Activated B cell treated with CpG ODN at 0.5 μM for 24 hours (primary cell): ENCODE measurements around the gene SUCO. TPM values are rescaled to one million over a fixed set of nuclear protein-coding genes. Genes with fewer than 3 reads are reported as not detected.
"Not testable (repeated sequence)": the region's sequence is repeated elsewhere in the genome, so short reads cannot be mapped to it uniquely, and the experiment has no call there.

Source experiments
- ATAC-seq: fragments of 200-7000 bp; cut with Tn5 transposase; one replicate; pipeline ENCODE4 v1.10.0; 2021; ENCODE audit warnings: low read depth, mild to moderate bottlenecking, moderate library complexity
- CTCF ChIA-PET: fragments of 350-600 bp; sonication (Branson Sonifier 250); formaldehyde crosslinking; loops from one replicate; lab custom pipeline; 2021; ENCODE audit warnings: antibody characterized with exemption; lab: Charles Lee
- POLR2A ChIA-PET: fragments of 350-600 bp; sonication (Branson Sonifier 250); formaldehyde crosslinking; loops from one replicate; lab custom pipeline; 2021; ENCODE audit warnings: antibody characterized with exemption; lab: Charles Lee
- DNase-seq: peaks from one replicate; pipeline ENCODE4 v3.0.0; 2022
- H3K27ac Mint-ChIP-seq: one replicate; pipeline ENCODE4 v1.8.0; 2020; ENCODE audit warnings: mixed read lengths
- H3K27me3 Mint-ChIP-seq: one replicate; pipeline ENCODE4 v1.8.0; 2021; ENCODE audit warnings: mixed read lengths
- H3K36me3 Mint-ChIP-seq: one replicate; pipeline ENCODE4 v1.8.0; 2021; ENCODE audit warnings: low read depth, mixed read lengths
- H3K4me1 Mint-ChIP-seq: one replicate; pipeline ENCODE4 v1.8.0; 2021; ENCODE audit warnings: mixed read lengths
- H3K4me3 Mint-ChIP-seq: one replicate; pipeline ENCODE4 v1.8.0; 2020; ENCODE audit warnings: mild to moderate bottlenecking, mixed read lengths
- H3K9me3 Mint-ChIP-seq: one replicate; pipeline ENCODE4 v1.8.0; 2020; ENCODE audit warnings: mixed read lengths
- CTCF ChIP-seq: fragments of 200-600 bp; IDR thresholded peaks from one replicate; pipeline ENCODE4 v1.8.0; 2022; ENCODE audit warnings: antibody characterized with exemption, mild to moderate bottlenecking
- intact Hi-C: fragments of 100-400 bp; cut with micrococcal nuclease; formaldehyde crosslinking; loops from one replicate; pipeline ENCODE4 v1.15.1; 2024
- total RNA-seq: library from RNA; stranded (reverse); gene quantifications from 2 replicates; pipeline ENCODE4 v1.2.3, GENCODE V29; 2022

SUCO gene
- total RNA-seq, 1 donor from 2014 or later: 47.1 TPM

GRCh38 chr1:172487550-172487949, 45.4 kb upstream of the SUCO start:
- H3K4me1 Mint-ChIP-seq: no peaks in the 10 kb centered on the region
- no peak for ATAC-seq
- H3K27ac Mint-ChIP-seq: no peak overlapping the region
- no peaks in the 10 kb centered on the region for H3K36me3 Mint-ChIP-seq
- POLR2A ChIA-PET: no interaction called here
- no peak overlapping the region for H3K4me3 Mint-ChIP-seq
- CTCF ChIA-PET: no interaction called here
- H3K9me3 Mint-ChIP-seq: no peaks in the 10 kb centered on the region
- intact Hi-C loops: no loop called here
- peaks cover 31% of the 10 kb centered on the region for H3K27me3 Mint-ChIP-seq
- DNase-seq: no peak
- TF ChIP-seq CTCF: no peak

- CTCF ChIA-PET: no interaction called here
- intact Hi-C loops: no loop called here
- Mint-ChIP-seq H3K27me3 (peaks cover 31% of the 10 kb centered on the region), H3K27ac (no peak overlapping the region), H3K4me1 (no peaks in the 10 kb centered on the region), H3K4me3 (no peak overlapping the region), H3K9me3 (no peaks in the 10 kb centered on the region), H3K36me3 (no peaks in the 10 kb centered on the region)
- DNase-seq (no peak), ATAC-seq (no peak)
- no peak for TF ChIP-seq CTCF
- POLR2A ChIA-PET: no interaction called here
These were observed 44.6 kb upstream of the SUCO start for GRCh38 chr1:172488393-172488792.

GRCh38 chr1:172489847-172490246, 43.1 kb upstream of the SUCO start:
- no peaks in the 10 kb centered on the region for H3K4me1 Mint-ChIP-seq
- ChIA-PET POLR2A (no interaction called here), CTCF (no interaction called here)
- no peaks in the 10 kb centered on the region for H3K36me3 Mint-ChIP-seq
- intact Hi-C loops: no loop called here
- no peak overlapping the region for H3K4me3 Mint-ChIP-seq
- no peaks in the 10 kb centered on the region for H3K9me3 Mint-ChIP-seq
- DNase-seq (no peak), ATAC-seq (no peak)
- no peak overlapping the region for H3K27ac Mint-ChIP-seq
- TF ChIP-seq CTCF: no peak
- peaks cover 31% of the 10 kb centered on the region for H3K27me3 Mint-ChIP-seq

GRCh38 chr1:172492421-172492820, 40.5 kb upstream of the SUCO start:
- no peak for DNase-seq
- intact Hi-C loops: no loop called here
- TF ChIP-seq CTCF: no peak
- H3K9me3 Mint-ChIP-seq: no peaks in the 10 kb centered on the region
- H3K27me3 Mint-ChIP-seq: peaks cover 25% of the 10 kb centered on the region
- H3K4me1 Mint-ChIP-seq: no peaks in the 10 kb centered on the region
- H3K36me3 Mint-ChIP-seq: no peaks in the 10 kb centered on the region
- H3K27ac Mint-ChIP-seq: no peak overlapping the region
- no peak overlapping the region for H3K4me3 Mint-ChIP-seq
- ChIA-PET POLR2A (no interaction called here), CTCF (no interaction called here)
- no peak for ATAC-seq

GRCh38 chr1:172494166-172494565, 38.8 kb upstream of the SUCO start:
- peaks cover 15% of the 10 kb centered on the region for H3K27me3 Mint-ChIP-seq

GRCh38 chr1:172496127-172496526, 36.8 kb upstream of the SUCO start:
- H3K27ac Mint-ChIP-seq, ATAC-seq, CTCF ChIA-PET, H3K9me3 Mint-ChIP-seq, intact Hi-C loops, POLR2A ChIA-PET, DNase-seq, H3K4me3 Mint-ChIP-seq, H3K4me1 Mint-ChIP-seq, H3K27me3 Mint-ChIP-seq, H3K36me3 Mint-ChIP-seq: not testable (repeated sequence)

More at GRCh38 chr1:172494166-172494565, 38.8 kb upstream of the SUCO start:
- Mint-ChIP-seq H3K9me3 (no peaks in the 10 kb centered on the region), H3K27ac (no peak overlapping the region), H3K36me3 (no peaks in the 10 kb centered on the region), H3K4me3 (no peak overlapping the region), H3K4me1 (no peaks in the 10 kb centered on the region)
- POLR2A ChIA-PET: no interaction called here
- DNase-seq: no peak
- CTCF ChIA-PET: no interaction called here
- no peak for TF ChIP-seq CTCF
- intact Hi-C loops: no loop called here
- ATAC-seq: no peak
